GM06990 (cell line): ENCODE data around the gene EIF4G1.
A peak's percentile ranks its signal among the peaks of the same experiment; 100 is the strongest.

ENCODE experiments used
- DNase-seq: peaks from one replicate; pipeline ENCODE4 v3.0.0-alpha.2; 2011; ENCODE audit not compliant: insufficient read length; ENCODE audit errors: extremely low read depth
- H3K27me3 ChIP-seq: replicated peaks from 2 replicates; pipeline ENCODE4 v1.6.0; 2011; ENCODE audit warnings: low read length; ENCODE audit not compliant: control insufficient read depth, insufficient read depth
- H3K36me3 ChIP-seq: 2 replicates; pipeline ENCODE4 v1.5.1; 2011; ENCODE audit warnings: low read length; ENCODE audit not compliant: control insufficient read depth, insufficient read depth
- H3K4me3 ChIP-seq: replicated peaks from 2 replicates; pipeline ENCODE4 v1.5.1; 2011; ENCODE audit warnings: low read depth, mild to moderate bottlenecking, control low read depth, low read length
- TF ChIP-seq, protein P1 (sequence below): IDR thresholded peaks from 2 replicates; pipeline ENCODE4 v1.5.1; 2011; ENCODE audit warnings: low read length, control low read depth, mild to moderate bottlenecking, inconsistent platforms; ENCODE audit not compliant: insufficient read depth, poor library complexity, severe bottlenecking

The EIF4G1 gene

DNA sequence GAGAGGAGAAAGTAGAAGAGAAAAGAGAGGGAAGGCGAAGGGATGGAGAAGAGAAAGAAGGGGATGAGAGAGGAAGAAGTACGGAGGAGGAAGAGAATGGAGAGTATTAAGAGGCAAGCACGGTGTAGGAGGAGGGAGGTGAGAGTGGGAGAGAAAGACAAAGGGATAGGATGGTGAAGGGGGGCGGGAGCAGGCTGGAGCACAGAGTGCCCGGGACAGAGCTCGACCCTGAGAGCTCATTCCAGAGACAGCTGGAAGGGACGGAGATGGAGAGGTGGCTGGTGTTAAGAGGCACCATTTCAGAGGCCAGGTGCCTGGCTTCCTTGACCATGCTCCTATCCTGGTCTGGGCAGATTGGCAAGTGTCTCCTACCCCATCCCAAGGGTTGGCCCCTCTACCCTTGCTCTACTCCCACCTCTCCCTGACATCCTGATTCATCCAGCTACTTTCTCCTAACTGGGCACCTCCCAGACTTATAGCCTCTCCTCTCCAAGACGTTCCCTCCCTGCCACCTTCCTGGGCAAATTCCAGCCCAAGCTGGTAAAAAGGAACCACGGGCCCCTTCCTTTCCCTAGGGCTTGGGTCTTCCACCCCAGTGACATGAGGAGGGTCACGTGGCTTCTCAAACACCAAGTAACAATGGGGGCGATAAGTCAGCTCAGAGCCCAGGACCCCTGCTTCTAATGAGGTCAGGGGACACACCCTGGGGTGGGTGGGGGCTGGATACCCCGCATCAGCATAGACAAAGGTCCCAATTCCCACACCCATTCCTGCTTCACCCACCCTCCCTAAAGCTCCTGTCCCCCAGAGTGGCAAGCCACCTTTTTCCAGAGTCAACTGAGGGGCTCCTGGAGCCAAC lies 45.9 kb downstream of the EIF4G1 start:
- Histone ChIP-seq H3K36me3 (no peaks in the 10 kb centered on the region; the same call in 1 of the 2 replicates), H3K4me3 (no peak overlapping the region), H3K27me3 (no peaks in the 10 kb centered on the region; the same call in 1 of the 2 replicates)
- DNase-seq, result no peak
- TF ChIP-seq, protein P1, sequence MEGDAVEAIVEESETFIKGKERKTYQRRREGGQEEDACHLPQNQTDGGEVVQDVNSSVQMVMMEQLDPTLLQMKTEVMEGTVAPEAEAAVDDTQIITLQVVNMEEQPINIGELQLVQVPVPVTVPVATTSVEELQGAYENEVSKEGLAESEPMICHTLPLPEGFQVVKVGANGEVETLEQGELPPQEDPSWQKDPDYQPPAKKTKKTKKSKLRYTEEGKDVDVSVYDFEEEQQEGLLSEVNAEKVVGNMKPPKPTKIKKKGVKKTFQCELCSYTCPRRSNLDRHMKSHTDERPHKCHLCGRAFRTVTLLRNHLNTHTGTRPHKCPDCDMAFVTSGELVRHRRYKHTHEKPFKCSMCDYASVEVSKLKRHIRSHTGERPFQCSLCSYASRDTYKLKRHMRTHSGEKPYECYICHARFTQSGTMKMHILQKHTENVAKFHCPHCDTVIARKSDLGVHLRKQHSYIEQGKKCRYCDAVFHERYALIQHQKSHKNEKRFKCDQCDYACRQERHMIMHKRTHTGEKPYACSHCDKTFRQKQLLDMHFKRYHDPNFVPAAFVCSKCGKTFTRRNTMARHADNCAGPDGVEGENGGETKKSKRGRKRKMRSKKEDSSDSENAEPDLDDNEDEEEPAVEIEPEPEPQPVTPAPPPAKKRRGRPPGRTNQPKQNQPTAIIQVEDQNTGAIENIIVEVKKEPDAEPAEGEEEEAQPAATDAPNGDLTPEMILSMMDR, result no peak

DNA sequence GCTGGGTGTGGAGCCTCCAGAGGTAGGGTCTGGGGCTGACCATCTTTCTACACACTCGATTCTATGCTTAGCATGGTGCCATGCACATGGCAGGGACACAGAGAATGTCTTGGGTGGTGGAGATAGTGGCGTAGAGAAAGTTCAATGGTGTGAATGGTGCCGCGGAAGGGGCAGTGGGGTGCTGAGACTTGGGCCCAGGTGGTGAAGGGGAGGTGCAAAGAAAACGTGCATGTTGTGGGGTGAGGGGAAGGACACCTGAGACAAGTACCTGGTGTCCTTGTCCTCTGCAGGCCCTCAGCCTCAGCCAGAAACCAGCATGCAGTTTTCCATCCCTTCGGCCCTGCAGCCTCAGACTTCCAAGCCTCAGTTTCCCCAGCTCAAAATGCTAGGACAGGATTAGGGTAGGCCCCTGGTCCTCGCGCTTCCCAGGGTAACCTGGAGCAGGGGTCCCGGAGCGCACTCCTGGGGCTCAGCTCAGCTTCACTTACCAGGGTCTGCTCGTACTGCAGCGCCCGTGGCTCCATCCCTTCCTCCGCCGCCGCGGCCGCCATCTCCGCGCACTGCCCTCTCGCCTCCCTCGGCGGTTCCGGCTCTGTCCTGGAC lies 46.6 kb downstream of the EIF4G1 start:
- no peaks in the 10 kb centered on the region; the same call in 1 of the 2 replicates for H3K27me3 ChIP-seq
- peak overlapping the region; percentile 95 for H3K4me3 ChIP-seq
- no peak for DNase-seq
- H3K36me3 ChIP-seq, result peaks cover 2% of the 10 kb centered on the region; the same call in 1 of the 2 replicates
- TF ChIP-seq, protein P1, result no peak

DNA sequence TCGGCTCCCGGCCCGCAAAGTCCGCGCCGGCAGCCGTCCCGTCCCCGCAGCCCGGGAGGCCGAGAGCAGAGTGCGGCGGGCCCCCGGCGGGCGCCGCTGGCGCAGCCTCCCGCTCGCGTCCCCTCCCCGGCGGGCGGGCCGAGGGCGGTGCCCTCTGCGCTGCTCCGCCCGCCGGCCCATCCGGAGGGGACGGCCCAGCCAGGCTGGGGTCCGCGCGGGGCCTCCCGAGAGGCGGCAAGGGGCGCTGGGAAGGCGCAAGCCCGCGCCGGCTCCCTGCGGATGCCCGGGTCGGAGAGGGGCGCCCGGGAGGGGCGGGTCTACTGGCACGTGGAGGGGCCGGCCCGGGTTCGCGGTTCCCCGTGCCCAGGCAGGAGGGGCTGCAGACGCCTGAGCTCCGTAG lies 47.1 kb downstream of the EIF4G1 start, which contains the start of the genes CLCN2 and POLR2H:
TSS of gene CLCN2 (minus strand) at position 74 of the 400 bp plus-strand sequence. CDS start 126 bp downstream, outside the sequence.
TSS of gene POLR2H (plus strand) at position 179 of the 400 bp plus-strand sequence. CDS start 1,783 bp downstream, outside the sequence.
- peak within 1 kb of the TSS; percentile 95 for H3K4me3 ChIP-seq
- peak; percentile 65 for DNase-seq
- H3K36me3 ChIP-seq, result peaks cover 2% of the 10 kb centered on the region; the same call in 1 of the 2 replicates
- no peaks in the 10 kb centered on the region; the same call in 1 of the 2 replicates for H3K27me3 ChIP-seq
- TF ChIP-seq, protein P1, result no peak

DNA sequence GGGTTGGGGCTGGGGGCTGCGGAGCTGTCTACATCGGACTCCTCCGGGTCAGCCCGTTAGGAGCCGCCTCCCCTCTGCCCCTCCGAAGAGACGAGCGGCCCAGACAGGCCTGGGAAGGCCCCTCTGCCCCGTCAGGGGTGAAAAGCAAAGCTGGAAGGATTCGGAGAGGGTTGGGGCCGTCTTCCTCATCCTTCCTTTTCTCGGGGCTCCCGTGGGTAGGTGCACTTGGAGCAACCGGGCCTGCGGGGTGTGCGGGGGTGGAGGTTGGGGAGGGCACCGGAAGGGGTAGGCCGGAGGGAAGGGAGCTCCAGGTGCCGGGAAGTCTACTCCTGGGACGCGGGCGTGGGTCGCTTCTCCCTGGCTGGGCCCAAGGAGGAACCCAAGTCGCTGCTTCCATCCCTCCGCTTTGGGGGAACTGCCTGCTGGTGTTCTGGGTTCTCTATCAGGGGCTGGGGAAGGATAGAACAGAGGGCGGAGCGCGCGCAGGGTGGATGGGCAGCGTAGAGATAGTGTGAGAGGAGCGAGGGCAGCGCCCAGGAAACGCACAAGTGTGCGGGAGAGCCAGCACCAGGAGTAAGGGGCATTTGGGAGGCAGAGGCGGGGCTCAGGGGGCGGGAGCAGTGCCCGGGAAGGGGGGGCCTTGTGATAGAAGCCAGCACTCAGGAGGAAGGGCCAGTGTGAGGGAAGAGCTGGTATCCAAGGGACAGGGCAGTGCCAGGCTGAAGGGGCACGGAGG lies 47.7 kb downstream of the EIF4G1 start:
- H3K36me3 ChIP-seq, result peaks cover 4% of the 10 kb centered on the region
- peak overlapping the region; percentile 95 for H3K4me3 ChIP-seq
- TF ChIP-seq, protein P1, result no peak
- DNase-seq, result peak; percentile 61
- H3K27me3 ChIP-seq, result no peaks in the 10 kb centered on the region; the same call in 1 of the 2 replicates
